GM18861 (cell line): ENCODE results near the gene SLC2A14.
"Not testable (repeated sequence)": the region's sequence is repeated elsewhere in the genome, so short reads cannot be mapped to it uniquely, and the experiment has no call there.

Experiments
- ATAC-seq: cut with Tn5 transposase; IDR thresholded peaks from one replicate; pipeline ENCODE4 v1.9.1; 2021; ENCODE audit not compliant: unreplicated experiment

Gene SLC2A14

GRCh38 chr12:7835116-7835515, 37.6 kb downstream of the SLC2A14 start:
- no peak for ATAC-seq

- no peak for ATAC-seq
Measured at GRCh38 chr12:7834701-7835100, 38.0 kb downstream of the SLC2A14 start.

GRCh38 chr12:7833831-7834230, 38.9 kb downstream of the SLC2A14 start:
- ATAC-seq = no peak

GRCh38 chr12:7833201-7833600, 39.5 kb downstream of the SLC2A14 start:
- ATAC-seq = not testable (repeated sequence)

GRCh38 chr12:7832059-7832696, 40.5 kb downstream of the SLC2A14 start:
- peak; percentile 62 for ATAC-seq

- not testable (repeated sequence) for ATAC-seq
Measured at GRCh38 chr12:7829737-7830136, 43.0 kb downstream of the SLC2A14 start.

- not testable (repeated sequence) for ATAC-seq
Measured at GRCh38 chr12:7825754-7826153, 47.0 kb downstream of the SLC2A14 start.

GRCh38 chr12:7806863-7807487, 65.7 kb downstream of the SLC2A14 start:
- ATAC-seq = no peak

- ATAC-seq = not testable (repeated sequence)
Measured at GRCh38 chr12:7806319-7806718, 66.4 kb downstream of the SLC2A14 start.

- ATAC-seq = no peak
Measured at GRCh38 chr12:7801460-7801859, 71.3 kb downstream of the SLC2A14 start.

GRCh38 chr12:7798750-7799308, 73.9 kb downstream of the SLC2A14 start:
- not testable (repeated sequence) for ATAC-seq

- ATAC-seq = no peak
Measured at GRCh38 chr12:7797698-7798398, 74.9 kb downstream of the SLC2A14 start.

GRCh38 chr12:7797269-7797668, 75.4 kb downstream of the SLC2A14 start:
- ATAC-seq = not testable (repeated sequence)

- no peak for ATAC-seq
Measured at GRCh38 chr12:7793211-7793610, 79.5 kb downstream of the SLC2A14 start.

GRCh38 chr12:7788884-7789528, 83.7 kb downstream of the SLC2A14 start, which contains the start of gene NANOG:
TSS of gene NANOG (plus strand) at chr12:7789402. CDS start at chr12:7789615, 213 bp downstream.
- ATAC-seq = not testable (repeated sequence)

- ATAC-seq = no peak
Measured at GRCh38 chr12:7788294-7788660, 84.4 kb downstream of the SLC2A14 start.

- ATAC-seq = no peak
Measured at GRCh38 chr12:7787574-7788293, 85.0 kb downstream of the SLC2A14 start.

GRCh38 chr12:7784701-7785100, 88.0 kb downstream of the SLC2A14 start:
- ATAC-seq = no peak

GRCh38 chr12:7783433-7783832, 89.3 kb downstream of the SLC2A14 start:
- ATAC-seq = not testable (repeated sequence)

- no peak for ATAC-seq
Measured at GRCh38 chr12:7782055-7782454, 90.7 kb downstream of the SLC2A14 start.

GRCh38 chr12:7781274-7781673, 91.4 kb downstream of the SLC2A14 start:
- ATAC-seq = no peak
